Esophagus (tissue), 2 donors: Measurements from ENCODE around the gene ACOT4. TPM values are rescaled to one million over a fixed set of nuclear protein-coding genes. Genes with fewer than 3 reads are reported as not detected.
"Not testable (repeated sequence)": the region's sequence is repeated elsewhere in the genome, so short reads cannot be mapped to it uniquely, and the experiment has no call there.

Source experiments
- H3K27ac ChIP-seq, 2 donors: one replicate each; pipeline ENCODE4 v1.5.1; 2013; ENCODE audit warnings: low read depth in 2 of 2, mild to moderate bottlenecking in 2 of 2, inconsistent platforms in 1 of 2, low read length in 1 of 2, moderate library complexity in 1 of 2
- H3K27me3 ChIP-seq, 2 donors: one replicate each; pipeline ENCODE4 v1.6.1; 2013; ENCODE audit warnings: low read length in 2 of 2, control low read depth in 1 of 2, mild to moderate bottlenecking in 1 of 2; ENCODE audit not compliant: insufficient read depth in 2 of 2, control insufficient read depth in 1 of 2
- H3K36me3 ChIP-seq, 2 donors: one replicate each; pipeline ENCODE4 v1.6.1; 2013; ENCODE audit warnings: low read length in 1 of 2; ENCODE audit not compliant: control insufficient read depth in 2 of 2, insufficient read depth in 2 of 2
- H3K4me1 ChIP-seq, 2 donors: one replicate each; pipeline ENCODE4 v1.6.1; 2013; ENCODE audit warnings: low read length in 1 of 2; ENCODE audit not compliant: control insufficient read depth in 2 of 2, insufficient read depth in 2 of 2
- H3K4me3 ChIP-seq, 2 donors: one replicate each; pipeline ENCODE4 v1.5.1; 2013; ENCODE audit warnings: low read length in 2 of 2, mild to moderate bottlenecking in 2 of 2, low read depth in 1 of 2, moderate library complexity in 1 of 2
- H3K9me3 ChIP-seq, 2 donors: one replicate each; pipeline ENCODE4 v1.6.1; 2013; ENCODE audit warnings: mild to moderate bottlenecking in 2 of 2, low read depth in 1 of 2, low read length in 1 of 2, moderate library complexity in 1 of 2; ENCODE audit not compliant: control insufficient read depth in 2 of 2, insufficient read depth in 1 of 2
- WGBS, 2 donors: extraction: QIAGEN DNeasy Blood & Tissue Kit; methylation state at CpG; one replicate each; pipeline ENCODE4 v1.1.7; 2013; 5-methylcytosine and 5-hydroxymethylcytosine counted together
- polyA plus RNA-seq, 2 donors: library from polyadenylated mRNA; stranded (reverse); fragments of 200-250 nt; gene quantifications; one replicate each; pipeline ENCODE4 v1.2.3, GENCODE V29; 2013
- donor health status: healthy with polysubstance abuse.
- donor health status: Bipolar disorder and iron deficiency.

Gene ACOT4
- polyA plus RNA-seq, 2 donors = 1.3 to 2.2 TPM

- Histone ChIP-seq H3K27me3 (no peaks in the 10 kb centered on the region), H3K4me1 (no peaks in the 10 kb centered on the region), H3K27ac (no peak overlapping the region), H3K9me3 (no peaks in the 10 kb centered on the region), H3K36me3 (no peaks in the 10 kb centered on the region), H3K4me3 (no peak overlapping the region)
- WGBS, 2 donors = 92 to 93% methylated on average over 4 of the region's 4 CpGs
Measured at GRCh38 chr14:73623504-73624054, 31.9 kb downstream of the ACOT4 start.

- Histone ChIP-seq H3K9me3 (no peaks in the 10 kb centered on the region), H3K36me3 (no peaks in the 10 kb centered on the region), H3K27ac (no peak overlapping the region), H3K27me3 (no peaks in the 10 kb centered on the region), H3K4me3 (no peak overlapping the region), H3K4me1 (no peaks in the 10 kb centered on the region)
- WGBS, 2 donors = 50 to 54% methylated on average over 1 of the region's 1 CpG
Measured at GRCh38 chr14:73625706-73626105, 34.0 kb downstream of the ACOT4 start.

- no peaks in the 10 kb centered on the region for H3K4me1 ChIP-seq
- WGBS, 2 donors = 86 to 87% methylated on average over 2 of the region's 2 CpGs
Measured at GRCh38 chr14:73627151-73627558, 35.5 kb downstream of the ACOT4 start.

GRCh38 chr14:73630009-73630780, 38.5 kb downstream of the ACOT4 start:
- 81 to 87% methylated on average over 10 of the region's 10 CpGs for WGBS, 2 donors

More at GRCh38 chr14:73627151-73627558, 35.5 kb downstream of the ACOT4 start:
- Histone ChIP-seq H3K27ac (no peak overlapping the region), H3K4me3 (no peak overlapping the region), H3K9me3 (no peaks in the 10 kb centered on the region), H3K27me3 (no peaks in the 10 kb centered on the region), H3K36me3 (no peaks in the 10 kb centered on the region)

GRCh38 chr14:73633116-73634010, 41.7 kb downstream of the ACOT4 start:
- Histone ChIP-seq H3K9me3 (no peaks in the 10 kb centered on the region), H3K27ac (no peak overlapping the region), H3K4me3 (peak overlapping the region; percentile 50 to 63), H3K27me3 (no peaks in the 10 kb centered on the region), H3K4me1 (no peaks in the 10 kb centered on the region), H3K36me3 (no peaks in the 10 kb centered on the region)
- WGBS, 2 donors = 16 to 19% methylated on average over 37 to 44 of the region's 44 CpGs

More at GRCh38 chr14:73630009-73630780, 38.5 kb downstream of the ACOT4 start:
- Histone ChIP-seq H3K4me3 (no peak overlapping the region), H3K9me3 (no peaks in the 10 kb centered on the region), H3K27ac (no peak overlapping the region), H3K4me1 (no peaks in the 10 kb centered on the region), H3K27me3 (no peaks in the 10 kb centered on the region), H3K36me3 (no peaks in the 10 kb centered on the region)

- no peaks in the 10 kb centered on the region for H3K4me1 ChIP-seq
- no peaks in the 10 kb centered on the region for H3K36me3 ChIP-seq
- H3K27ac ChIP-seq = peak overlapping the region in 1 of 2 donors; percentile 26
- peak overlapping the region; percentile 50 to 63 for H3K4me3 ChIP-seq
- H3K9me3 ChIP-seq = no peaks in the 10 kb centered on the region
- WGBS, 2 donors = 9 to 13% methylated on average over 52 to 53 of the region's 53 CpGs
- H3K27me3 ChIP-seq = no peaks in the 10 kb centered on the region
Measured at GRCh38 chr14:73634011-73634833, 42.5 kb downstream of the ACOT4 start.

- H3K36me3 ChIP-seq, H3K9me3 ChIP-seq, H3K4me3 ChIP-seq, H3K4me1 ChIP-seq, H3K27ac ChIP-seq, H3K27me3 ChIP-seq: not testable (repeated sequence)
- WGBS, 2 donors = 78% methylated on average over 10 of the region's 10 CpGs
Measured at GRCh38 chr14:73636355-73636754, 44.7 kb downstream of the ACOT4 start.

- Histone ChIP-seq H3K4me3 (no peak overlapping the region), H3K36me3 (no peaks in the 10 kb centered on the region), H3K27ac (no peak overlapping the region), H3K4me1 (no peaks in the 10 kb centered on the region), H3K9me3 (no peaks in the 10 kb centered on the region), H3K27me3 (no peaks in the 10 kb centered on the region)
- WGBS, 2 donors = 81 to 86% methylated on average over 5 of the region's 5 CpGs
Measured at GRCh38 chr14:73637830-73638229, 46.2 kb downstream of the ACOT4 start.

GRCh38 chr14:73640796-73641365, 49.2 kb downstream of the ACOT4 start:
- Histone ChIP-seq H3K27ac (no peak overlapping the region), H3K4me1 (no peaks in the 10 kb centered on the region), H3K36me3 (no peaks in the 10 kb centered on the region), H3K4me3 (no peak overlapping the region), H3K27me3 (no peaks in the 10 kb centered on the region), H3K9me3 (no peaks in the 10 kb centered on the region)
- WGBS, 2 donors = 89 to 98% methylated on average over 5 of the region's 5 CpGs
